Measurements from ENCODE around the gene HMGN1.
A peak's percentile ranks its signal among the peaks of the same experiment; 100 is the strongest.

The HMGN1 gene

DNA sequence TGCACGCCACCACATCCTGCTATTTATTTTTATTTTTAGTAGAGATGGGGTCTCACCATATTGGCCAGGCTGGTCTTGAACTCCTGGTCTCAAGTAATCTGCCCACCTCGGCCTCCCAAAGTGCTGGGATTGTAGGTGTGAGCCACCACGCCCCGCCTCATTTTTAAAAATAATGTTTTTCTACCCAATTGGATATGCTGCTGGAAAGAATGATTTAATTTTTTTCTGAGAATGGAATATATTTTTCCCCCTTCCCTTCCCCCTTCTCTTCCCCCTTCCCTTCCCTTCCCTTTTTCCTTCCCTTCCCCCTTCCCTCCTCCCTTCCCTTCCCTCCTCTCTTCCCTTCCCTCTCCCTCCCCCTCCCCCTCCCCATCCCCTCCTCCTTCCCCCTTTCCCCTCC lies 17.7 kb upstream of the HMGN1 start:
- DNase-seq, result no peak

DNA sequence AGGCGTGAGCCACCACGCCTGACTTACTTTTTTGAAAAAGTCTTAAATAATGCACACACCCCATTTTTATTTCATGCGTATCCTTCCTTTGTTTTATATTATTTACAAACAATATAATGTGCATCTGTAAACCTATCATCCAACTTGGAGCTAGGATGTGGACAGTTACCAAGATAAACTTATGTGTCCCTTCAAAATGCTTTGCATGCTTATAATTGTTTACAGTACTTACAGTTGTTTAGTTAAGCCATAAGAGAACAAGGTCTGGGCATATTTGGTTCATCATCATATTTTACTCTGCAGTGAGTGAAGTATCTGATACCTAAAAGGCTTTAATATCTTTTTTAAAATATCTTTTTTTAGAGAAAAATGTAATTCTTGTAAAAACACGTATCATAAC lies 16.1 kb upstream of the HMGN1 start:
- no peak for DNase-seq

DNA sequence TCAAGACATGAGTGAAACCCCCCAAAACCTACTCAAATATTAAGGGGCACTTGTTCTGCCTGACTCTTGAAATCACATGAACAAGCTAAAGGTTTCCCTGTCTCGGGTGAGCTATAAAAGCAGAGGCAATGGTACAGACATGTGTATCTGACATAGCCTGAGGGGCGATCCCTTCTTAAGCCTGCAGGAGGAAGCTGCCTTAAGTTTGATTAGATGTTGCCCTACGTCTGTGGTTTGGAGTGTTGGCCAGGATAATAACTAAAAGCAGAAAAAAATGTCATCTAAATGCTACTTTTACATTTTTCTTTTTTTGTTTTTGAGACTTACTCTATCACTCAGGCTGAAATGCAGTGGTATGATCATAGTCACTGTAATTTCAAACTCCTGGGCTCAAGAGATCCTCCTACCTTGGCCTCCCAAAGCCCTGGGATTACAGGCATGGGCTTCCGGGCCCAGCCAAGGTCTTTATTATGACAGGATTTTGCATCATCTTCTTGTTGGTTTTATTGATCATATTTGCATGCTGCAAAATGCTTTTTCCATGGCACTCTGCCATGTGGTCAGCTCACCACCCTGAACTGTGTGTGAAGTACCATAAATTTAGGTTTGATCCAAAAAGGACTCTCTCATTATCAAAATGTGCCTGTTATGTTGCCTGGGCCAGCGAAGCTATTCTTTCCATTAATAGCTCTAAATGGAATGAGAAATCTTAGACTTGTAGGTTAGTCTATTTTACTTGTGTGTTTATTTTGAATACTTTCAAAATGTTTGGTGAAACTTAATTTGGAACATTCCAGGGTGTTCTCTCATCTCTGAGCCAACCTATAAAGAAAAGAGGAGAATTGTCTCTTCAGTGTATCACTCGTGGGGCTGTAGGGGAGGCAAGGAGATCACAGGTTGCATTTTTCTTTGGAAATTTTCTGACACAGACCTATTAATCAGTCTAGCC lies 15.0 kb upstream of the HMGN1 start:
- no peak for DNase-seq

DNA sequence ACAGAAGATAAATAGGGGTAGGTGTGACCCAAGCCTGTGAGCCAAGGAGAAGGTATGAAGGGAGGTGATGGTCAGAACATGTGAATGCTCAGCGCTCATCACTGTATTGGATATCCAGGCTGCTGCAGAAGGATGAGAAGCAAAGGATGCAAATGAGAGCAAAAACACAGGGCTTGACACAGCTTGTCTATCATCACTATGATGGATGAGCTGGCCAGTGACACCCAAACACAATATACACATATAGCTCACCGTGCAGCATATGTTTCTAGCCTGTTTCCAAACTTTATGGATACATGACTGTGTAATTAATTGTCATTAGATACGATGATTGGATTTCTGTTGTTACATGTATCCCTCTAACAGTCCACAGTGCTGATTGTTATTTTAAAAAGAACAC lies 13.8 kb upstream of the HMGN1 start:
- no peak for DNase-seq

DNA sequence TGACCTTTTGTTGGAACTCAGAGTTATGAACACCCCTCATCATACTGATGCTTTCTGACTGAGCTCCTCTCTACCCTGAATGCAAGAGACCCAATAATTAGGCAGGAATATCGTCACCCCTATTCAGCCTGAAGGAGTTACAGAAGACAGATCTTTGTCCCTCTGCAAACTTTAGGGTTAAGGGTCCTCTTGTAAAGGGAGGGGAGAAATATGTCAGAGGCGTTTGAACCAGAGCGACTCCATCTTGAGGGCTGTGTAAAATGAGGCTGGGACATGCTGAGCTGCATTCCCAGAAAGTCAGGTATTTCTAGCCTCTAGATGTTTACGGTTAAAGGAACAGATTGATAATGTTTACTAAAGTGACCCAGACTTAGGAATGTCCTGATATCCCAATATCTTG lies 10.5 kb upstream of the HMGN1 start:
- DNase-seq, result no peak

DNA sequence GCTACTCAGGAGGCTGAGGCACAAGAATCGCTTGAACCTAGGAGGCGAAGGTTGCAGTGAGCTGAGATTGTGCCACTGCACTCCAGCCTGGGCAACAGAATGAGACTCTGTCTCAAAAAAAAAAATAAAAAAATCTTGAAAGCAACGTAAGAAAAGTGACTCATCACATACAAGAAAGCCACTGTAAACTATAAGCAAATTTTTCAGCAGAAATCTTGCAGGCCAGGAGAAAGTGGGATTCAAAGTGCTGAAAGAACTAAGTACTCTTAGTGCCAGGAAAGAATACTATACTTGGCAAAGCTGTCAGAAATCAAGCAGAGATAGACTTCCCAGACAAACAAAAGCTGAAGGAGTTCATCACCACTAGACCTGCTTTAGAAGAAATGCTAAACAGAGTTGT lies 4.4 kb upstream of the HMGN1 start:
- DNase-seq, result no peak

DNA sequence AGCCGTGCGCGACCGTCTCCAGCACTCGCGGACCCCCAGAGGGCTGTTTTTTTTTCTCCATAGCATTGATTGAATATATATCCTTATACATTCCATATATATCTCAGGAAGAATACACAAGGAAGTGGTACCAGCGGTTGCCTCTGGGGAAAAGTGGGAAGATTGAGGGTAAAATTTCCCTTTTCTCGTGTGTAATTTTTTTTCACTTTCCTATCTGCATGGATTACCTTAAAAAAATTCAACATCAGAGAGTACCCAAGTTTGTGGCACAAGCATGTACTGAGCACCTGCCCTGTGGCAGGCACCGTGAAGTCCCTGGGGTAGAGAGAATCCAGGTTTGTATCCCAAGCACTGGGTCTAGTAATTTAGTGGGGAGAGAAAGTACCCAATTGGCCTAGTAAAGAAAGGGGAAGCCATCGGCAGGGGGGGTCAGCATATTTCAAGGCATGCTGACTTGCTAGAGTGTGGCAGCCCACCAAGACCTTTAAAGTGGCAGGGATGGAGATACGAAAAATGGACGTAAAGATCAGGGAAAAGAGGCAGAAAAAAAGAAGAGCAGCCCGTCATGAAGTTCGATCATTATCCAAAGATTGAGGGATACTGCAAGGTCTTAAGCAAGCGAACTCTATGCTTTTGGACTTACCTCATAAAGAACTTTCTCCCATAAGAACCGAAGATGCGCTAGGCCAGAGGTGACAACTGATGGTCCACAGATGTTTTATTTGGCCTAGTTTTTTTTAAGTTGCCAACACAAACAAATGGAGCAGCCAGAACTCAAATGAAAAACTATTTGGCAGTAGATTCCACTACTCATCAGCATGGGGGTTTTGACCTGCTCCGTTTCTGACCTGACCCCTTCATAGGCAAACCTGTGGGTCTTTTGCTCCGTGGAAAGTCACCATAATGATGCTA lies 1.5 kb upstream of the HMGN1 start:
- DNase-seq, result no peak

DNA sequence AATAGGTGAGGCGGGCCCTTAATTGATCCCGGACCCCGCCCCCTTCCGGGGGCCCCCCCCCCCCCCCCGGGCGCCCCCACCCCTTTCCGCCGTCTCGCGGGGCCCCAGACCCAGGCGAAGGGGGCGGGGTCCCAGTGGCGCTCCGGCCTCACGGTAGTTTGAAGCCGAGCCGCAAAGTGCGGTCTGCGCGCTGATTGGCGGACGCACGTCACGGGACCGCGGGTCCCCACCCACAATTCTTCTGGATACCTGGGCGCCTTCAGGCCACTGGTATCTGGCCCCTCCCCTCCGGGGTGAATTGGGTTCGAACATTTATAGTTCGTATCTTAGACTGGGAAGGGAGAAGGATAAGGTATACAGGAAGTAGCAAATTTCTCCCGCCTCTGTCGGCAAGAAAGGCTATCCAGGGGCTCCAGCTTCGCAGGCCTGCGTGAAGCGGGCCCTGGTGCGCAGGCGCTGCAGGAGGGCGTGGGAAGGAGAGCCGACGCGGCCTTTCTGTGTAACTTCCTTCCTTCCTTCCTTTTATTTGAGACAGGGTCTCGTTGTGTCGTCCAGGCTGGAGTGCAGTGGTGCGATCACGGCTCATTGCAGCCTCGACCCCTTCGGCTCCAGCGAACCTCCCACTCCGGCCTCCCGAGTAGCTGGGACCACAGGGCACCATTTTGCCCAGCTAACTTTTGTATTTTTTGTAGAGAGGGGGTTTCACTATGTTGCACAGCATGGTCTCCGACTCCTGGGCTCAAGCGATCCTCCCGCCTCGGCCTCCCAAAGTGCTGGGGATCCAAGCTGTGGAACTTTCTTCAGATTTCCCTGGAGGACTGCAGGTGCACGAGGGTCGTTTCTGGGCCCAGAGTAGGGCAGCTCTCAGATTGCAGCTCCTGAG lies 564 bp upstream of the HMGN1 start:
- DNase-seq, result peak; percentile 98

DNA sequence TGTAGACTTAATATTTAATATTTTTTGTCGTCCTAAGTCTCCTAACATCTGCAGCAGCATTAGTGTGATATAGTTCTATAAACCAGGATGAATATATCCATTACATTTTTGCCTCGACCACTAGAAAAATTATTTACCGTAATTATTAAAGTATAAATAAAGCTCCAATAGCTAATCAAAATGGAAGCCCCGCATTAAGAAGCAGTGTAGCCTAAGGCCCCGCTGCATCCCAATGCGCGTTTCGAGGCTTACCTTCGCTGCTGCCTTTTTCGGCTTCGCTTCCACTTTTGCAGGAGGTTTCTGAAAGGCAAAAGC lies 891 bp downstream of the HMGN1 start:
- DNase-seq, result no peak

DNA sequence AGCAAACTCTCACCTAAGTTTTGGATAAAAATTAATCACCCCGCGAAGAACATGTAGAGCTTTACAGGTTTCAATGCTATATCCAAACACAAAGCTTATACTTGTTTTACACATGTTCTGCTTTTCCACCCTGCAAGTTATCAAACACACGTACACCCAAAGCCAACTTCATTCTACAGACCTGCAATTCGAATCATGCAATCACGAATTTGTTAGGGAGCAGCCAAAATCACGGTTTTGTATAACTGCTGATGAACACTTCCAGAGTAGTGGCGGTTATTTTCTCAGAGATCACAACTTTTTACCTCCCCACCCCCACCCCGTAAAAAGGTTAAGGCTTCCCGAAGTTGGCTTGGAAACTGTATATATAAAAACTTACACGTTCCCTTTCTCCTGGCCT lies 1.4 kb downstream of the HMGN1 start:
- no peak for DNase-seq

DNA sequence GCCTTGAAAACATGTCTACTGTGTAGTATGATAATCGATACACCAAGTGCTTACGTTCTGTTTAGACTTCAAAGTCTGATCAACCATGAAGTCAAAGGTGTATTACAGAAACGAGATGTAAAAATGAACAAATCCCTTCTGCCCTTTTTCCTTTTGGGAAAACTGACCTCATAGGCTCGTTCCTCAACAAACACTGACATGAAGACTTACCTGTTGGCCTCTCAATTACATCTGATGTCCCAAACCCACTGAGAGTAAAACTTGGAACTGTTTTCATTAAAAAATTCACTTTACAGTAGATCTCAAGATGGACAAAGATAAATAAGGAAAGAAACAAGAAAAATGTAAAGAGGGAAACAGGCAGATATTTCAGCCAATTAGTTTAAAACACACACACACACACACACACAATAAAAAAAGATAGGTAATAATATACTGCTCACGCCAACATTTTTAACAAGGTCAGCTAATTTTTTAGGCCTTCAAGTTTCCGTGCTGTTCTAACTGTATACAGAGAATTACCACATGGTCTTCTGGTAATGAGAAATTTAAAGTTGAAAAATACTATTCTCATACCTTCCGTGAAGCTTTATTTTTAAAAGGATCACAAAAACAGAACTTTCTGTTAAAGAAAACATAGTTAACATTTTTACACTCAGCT lies 2.1 kb downstream of the HMGN1 start:
- no peak for DNase-seq

DNA sequence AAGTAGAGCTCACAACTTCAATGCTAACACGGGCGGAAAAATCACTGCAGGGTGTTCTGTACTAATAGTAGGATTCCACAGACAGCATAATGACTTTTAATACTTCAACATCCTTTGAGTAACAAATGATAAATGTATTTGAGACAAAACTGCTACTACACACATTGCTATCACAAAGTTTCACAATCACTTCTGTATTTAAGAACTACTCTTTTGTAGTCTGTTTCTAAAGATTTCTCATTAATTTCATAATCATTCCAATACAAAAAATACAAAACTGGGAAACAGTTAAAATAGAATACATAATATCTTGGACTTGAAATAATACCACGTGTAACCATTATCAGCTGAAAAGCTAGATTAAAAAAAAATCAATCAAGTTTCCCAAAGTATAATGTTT lies 2.7 kb downstream of the HMGN1 start:
- no peak for DNase-seq

DNA sequence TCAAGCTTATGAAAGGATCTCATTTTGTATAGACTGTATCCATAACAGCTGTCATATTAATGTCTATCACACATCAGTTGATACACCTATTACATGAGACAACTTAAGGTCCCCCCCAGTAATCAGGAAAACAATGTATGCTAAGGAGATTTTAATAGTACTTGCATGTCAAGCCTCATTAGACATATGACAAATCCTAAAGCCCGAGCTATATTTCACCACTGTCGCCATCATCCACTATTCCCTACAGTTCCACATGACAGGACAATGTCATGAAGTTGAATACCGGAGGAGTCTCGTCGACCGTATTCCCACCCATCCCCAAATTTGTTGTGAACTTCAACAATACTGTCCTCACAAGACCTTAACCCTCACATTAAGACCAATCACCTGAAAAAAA lies 3.4 kb downstream of the HMGN1 start:
- DNase-seq, result no peak

DNA sequence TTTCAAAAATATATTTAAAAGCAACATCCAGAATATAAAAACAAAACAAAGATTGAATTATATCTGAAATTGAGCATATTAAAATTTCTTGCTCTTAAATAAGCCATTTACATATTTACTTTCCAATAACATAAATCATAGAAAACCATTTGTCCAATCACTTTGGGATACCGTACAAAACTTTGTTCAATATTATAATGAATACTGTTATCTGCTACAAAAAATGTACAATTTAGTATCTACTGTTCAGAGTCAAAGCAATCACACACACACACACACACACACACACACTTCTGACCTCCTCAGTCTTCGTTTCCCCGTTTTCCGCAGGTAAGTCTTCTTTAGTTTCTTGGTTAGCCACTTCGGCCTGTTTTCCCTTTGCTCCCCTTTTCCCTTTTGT lies 4.0 kb downstream of the HMGN1 start:
- DNase-seq, result no peak

DNA sequence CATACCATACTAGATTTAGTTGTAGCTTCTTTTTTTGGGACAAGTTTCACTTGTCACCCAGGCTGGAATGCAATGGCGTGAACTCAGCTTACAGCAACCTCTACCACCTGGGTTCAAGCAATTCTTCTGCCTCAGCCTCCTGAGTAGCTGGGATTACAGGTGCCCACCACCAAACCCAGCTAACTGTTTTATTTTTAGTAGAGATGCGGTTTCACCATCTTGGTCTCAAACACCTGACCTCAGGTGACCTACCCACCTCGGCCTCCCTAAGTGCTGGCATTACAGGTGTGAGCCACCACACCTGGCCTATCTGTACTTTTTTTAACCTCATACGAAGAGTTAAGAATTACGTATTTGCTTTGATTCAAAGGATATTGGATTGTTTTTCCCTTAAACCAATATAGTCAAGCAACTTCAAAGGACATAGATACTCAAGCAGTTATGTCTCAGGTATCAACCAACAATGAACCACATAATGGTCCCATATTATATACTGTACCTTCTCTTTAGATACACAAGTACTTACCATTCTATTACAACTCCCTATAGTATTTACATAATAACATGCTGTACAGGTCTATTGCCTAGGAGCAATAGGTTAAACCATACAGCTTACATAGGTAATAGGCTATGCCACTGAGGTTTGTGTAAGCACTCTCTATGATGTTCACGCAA lies 7.5 kb downstream of the HMGN1 start:
- DNase-seq, result no peak

DNA sequence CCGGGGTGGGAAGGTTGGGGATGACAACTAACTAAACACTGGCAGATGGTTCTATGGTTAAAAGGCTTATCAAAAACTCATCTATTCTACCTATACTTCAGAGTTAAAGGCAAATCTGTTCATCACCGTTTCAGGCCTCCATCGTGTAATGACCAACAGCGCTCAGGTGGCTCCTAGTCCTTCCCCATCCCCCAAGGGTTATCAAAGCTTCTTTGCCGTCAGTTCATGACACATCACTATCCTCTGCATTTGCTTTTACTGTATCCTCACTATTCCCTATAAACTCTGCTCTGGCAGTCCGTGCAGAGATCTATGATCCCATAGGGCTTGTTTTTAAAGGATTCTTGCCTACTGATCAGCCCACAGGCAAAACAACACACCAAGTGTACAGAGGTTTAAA lies 8.2 kb downstream of the HMGN1 start:
- no peak for DNase-seq

DNA sequence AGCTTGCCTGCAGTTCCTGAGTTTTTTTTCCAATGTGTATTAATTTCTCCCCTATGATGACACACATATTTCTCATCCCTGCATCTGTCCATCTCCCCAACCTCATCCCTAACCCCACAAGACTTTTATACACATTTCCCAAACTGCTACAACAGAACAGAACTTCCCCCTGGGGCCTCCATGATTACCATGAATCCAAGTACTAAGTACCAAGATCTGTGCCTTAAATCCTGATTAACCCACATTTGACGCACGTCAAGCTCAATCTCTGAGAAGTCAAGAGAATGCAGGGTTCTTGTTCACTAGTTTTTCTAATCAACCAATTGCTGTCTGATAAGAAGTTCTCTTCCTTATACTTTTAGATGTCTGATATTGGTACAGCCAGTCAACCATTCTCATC lies 9.7 kb downstream of the HMGN1 start:
- DNase-seq, result no peak

DNA sequence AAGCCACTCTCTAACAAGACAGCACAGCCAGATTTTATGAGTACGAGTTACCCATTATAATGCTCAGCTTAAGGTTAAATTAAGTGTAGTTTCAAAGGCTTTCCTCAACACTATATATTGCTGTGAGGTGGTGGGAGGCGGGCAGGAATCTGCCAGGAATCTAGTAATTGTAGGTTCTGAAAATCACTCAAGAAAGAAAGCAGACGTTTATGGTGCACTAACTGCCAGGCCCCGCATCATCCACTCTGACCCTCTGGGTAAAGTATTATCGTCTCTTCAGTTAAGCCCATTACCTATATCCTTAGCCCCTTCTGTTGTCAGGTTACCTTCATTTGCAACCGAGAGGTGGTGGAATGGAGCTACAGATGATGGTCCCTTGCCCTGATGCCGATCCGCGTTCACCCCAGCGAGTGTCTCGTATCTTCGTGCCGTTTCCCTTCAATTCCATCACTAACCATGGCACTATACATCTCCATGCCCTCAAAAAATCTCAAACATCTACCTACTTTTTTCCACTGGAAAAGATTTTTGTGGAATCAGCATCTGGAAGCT lies 12.4 kb downstream of the HMGN1 start:
- DNase-seq, result no peak

DNA sequence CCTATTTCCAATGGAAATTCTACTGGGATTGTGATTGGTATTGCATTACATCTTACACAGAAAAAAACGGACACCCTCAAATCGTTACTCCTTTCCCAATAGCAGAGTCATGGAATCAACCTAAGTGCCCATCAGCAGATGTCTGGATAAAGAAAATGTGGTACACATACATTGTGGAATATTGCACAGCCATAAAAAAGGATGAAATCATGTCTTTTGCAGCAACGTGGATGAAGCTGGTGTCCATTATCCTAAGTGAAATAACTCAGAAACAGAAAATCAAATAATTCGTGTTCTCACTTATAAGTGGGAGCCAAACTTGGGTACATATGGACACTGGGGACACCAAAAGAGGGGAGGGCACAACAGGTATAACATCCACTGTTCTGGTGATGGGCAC lies 14.3 kb downstream of the HMGN1 start:
- no peak for DNase-seq

DNA sequence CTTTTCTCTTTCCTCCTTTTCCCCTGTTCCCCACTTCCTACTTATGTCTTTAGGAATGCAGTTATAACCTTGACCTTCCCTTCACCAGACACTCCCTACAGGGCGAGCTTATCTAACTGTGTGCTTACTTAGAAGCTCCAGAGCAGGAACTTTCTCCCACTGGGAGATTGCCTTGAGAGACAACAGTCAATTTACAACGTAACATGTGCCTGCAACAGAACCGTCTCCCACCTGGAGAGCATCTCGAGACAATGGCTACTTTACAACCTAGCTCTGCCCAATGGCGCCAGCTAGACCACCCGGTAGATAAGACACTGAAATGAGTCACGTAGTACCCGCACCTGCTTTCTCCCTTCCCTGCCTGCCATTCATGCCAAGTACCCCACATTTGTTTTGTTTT lies 16.7 kb downstream of the HMGN1 start:
- no peak for DNase-seq

DNA sequence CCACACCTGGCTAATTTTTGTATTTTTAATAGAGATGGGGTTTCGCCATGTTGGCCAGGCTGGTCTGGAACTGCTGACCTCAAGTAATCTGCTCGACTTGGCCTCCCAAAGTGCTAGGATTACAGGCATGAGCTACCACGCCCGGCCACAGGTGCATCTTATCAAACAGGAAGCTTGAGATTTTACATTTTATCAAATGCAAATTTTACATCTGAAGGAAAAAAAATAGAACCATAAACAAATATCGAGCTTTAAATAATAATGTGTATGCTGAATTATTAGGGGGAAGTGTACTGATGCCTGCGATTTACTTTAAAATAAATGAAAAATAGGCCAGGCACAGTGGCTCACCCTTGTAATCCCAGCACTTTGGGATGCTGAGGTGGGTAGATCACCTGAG lies 18.9 kb downstream of the HMGN1 start:
- DNase-seq, result no peak

DNA sequence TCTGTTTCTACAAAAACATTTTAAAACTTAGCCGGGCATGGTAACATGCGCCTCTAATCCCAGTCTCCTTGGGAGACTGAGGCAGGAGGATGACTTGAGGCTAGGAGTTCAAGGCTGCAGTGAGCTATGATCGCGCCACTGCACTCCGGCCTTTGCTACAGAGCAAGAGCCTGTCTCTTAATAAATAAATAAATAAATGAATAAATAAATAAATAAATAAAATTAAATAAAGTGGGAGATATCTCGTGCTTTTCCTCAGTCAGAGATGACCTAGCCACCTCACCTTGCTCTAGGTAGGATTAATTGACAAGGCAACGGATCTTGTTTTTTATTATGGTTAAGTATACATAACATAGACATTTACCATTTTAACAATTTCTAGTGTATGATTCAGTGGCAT lies 21.2 kb downstream of the HMGN1 start:
- DNase-seq, result no peak

Measured in NCI-H1092 (cell line).